Neural cell (in vitro differentiated cells): ENCODE results near the gene BORCS5. TPM values are rescaled to one million over a fixed set of nuclear protein-coding genes. Genes with fewer than 3 reads are reported as not detected.
"Not testable (repeated sequence)": the region's sequence is repeated elsewhere in the genome, so short reads cannot be mapped to it uniquely, and the experiment has no call there.

Experiments
- H2AFZ ChIP-seq: fragments of 200-600, 300-800 bp; sonication (generic), shearing (Covaris generic); 2 replicates; pipeline ENCODE4 v1.6.0; 2014; ENCODE audit warnings: low read depth, mild to moderate bottlenecking, antibody characterized with exemption, low read length, moderate library complexity
- H3F3A ChIP-seq: fragments of 200-600 bp; shearing (Covaris generic); 2 replicates; pipeline ENCODE4 v1.6.1; 2016; ENCODE audit warnings: mild to moderate bottlenecking, moderate library complexity, mixed read lengths, antibody characterized with exemption, low read length; ENCODE audit not compliant: insufficient read depth, poor library complexity, severe bottlenecking
- H3K27ac ChIP-seq: fragments of 200-600, 300-800 bp; sonication (generic), shearing (Covaris generic); 2 replicates; pipeline ENCODE4 v1.5.1; 2014; ENCODE audit warnings: mild to moderate bottlenecking, low read length, moderate library complexity
- H3K27me3 ChIP-seq: fragments of 300-800, 200-600 bp; sonication (generic), shearing (Covaris generic); 2 replicates; pipeline ENCODE4 v1.6.0; 2014; ENCODE audit warnings: mild to moderate bottlenecking, low read depth, low read length, moderate library complexity; ENCODE audit not compliant: insufficient read depth
- H3K36me3 ChIP-seq: fragments of 300-800, 200-600 bp; sonication (generic), shearing (Covaris generic); 2 replicates; pipeline ENCODE4 v1.5.1; 2014; ENCODE audit warnings: mild to moderate bottlenecking, antibody characterized with exemption, low read length, moderate library complexity; ENCODE audit not compliant: insufficient read depth
- H3K4me2 ChIP-seq: fragments of 300-800, 200-600 bp; sonication (generic), shearing (Covaris generic); 2 replicates; pipeline ENCODE4 v1.6.0; 2014; ENCODE audit warnings: mild to moderate bottlenecking, low read length
- H3K4me3 ChIP-seq: fragments of 300-800, 200-600 bp; sonication (generic), shearing (Covaris generic); 2 replicates; pipeline ENCODE4 v1.5.1; 2014; ENCODE audit warnings: mild to moderate bottlenecking, low read length, moderate library complexity
- H3K79me2 ChIP-seq: fragments of 200-600 bp; shearing (Covaris generic); replicated peaks from 2 replicates; pipeline ENCODE4 v1.6.0; 2014; ENCODE audit warnings: mild to moderate bottlenecking, low read length, moderate library complexity; ENCODE audit not compliant: insufficient read depth
- H3K9ac ChIP-seq: fragments of 300-800, 200-600 bp; sonication (generic), shearing (Covaris generic); 2 replicates; pipeline ENCODE4 v1.6.1; 2016; ENCODE audit warnings: mild to moderate bottlenecking, low read length, mixed read lengths
- H3K9me2 ChIP-seq: fragments of 200-600 bp; shearing (Covaris generic); 2 replicates; pipeline ENCODE4 v1.6.1; 2016; ENCODE audit warnings: mild to moderate bottlenecking, low read length, mixed read lengths; ENCODE audit not compliant: insufficient read depth
- H3K9me3 ChIP-seq: fragments of 200-600, 300-800 bp; sonication (generic), shearing (Covaris generic); 2 replicates; pipeline ENCODE4 v1.6.1; 2016; ENCODE audit warnings: mild to moderate bottlenecking, mixed run types, low read length, moderate library complexity, mixed read lengths
- H4K20me1 ChIP-seq: fragments of 200-600 bp; shearing (Covaris generic); 2 replicates; pipeline ENCODE4 v1.6.1; 2016; ENCODE audit warnings: mild to moderate bottlenecking, mixed run types; ENCODE audit not compliant: insufficient read depth
- EP300 ChIP-seq: fragments of 450-650 bp; conservative IDR thresholded peaks from 2 replicates; pipeline ENCODE4 v1.6.1; 2014; ENCODE audit warnings: antibody characterized with exemption, mild to moderate bottlenecking, moderate library complexity; ENCODE audit not compliant: poor library complexity, severe bottlenecking
- EZH2 ChIP-seq: fragments of 200-600, 300-800 bp; shearing (Covaris generic), sonication (generic); IDR thresholded peaks from 2 replicates; pipeline ENCODE4 v1.6.1; 2014; ENCODE audit warnings: antibody characterized with exemption, low read length, borderline replicate concordance, mild to moderate bottlenecking; ENCODE audit not compliant: insufficient read depth, poor library complexity, severe bottlenecking
- MXI1 ChIP-seq: fragments of 450-650 bp; conservative IDR thresholded peaks from 2 replicates; pipeline ENCODE4 v1.6.1; 2014; ENCODE audit warnings: antibody characterized with exemption, mild to moderate bottlenecking; ENCODE audit not compliant: poor library complexity, severe bottlenecking
- POLR2AphosphoS5 ChIP-seq: IDR thresholded peaks from 2 replicates; pipeline ENCODE4 v1.6.1; 2012
- RAD21 ChIP-seq: fragments of 450-650 bp; conservative IDR thresholded peaks from 2 replicates; pipeline ENCODE4 v1.6.1; 2014; ENCODE audit warnings: antibody characterized with exemption, mild to moderate bottlenecking, moderate library complexity
- SMC3 ChIP-seq: fragments of 450-650 bp; conservative IDR thresholded peaks from 2 replicates; pipeline ENCODE4 v1.6.1; 2014; ENCODE audit warnings: antibody characterized with exemption, mild to moderate bottlenecking, moderate library complexity; ENCODE audit not compliant: poor library complexity
- TAF1 ChIP-seq: IDR thresholded peaks from 2 replicates; pipeline ENCODE4 v1.6.1; 2012; ENCODE audit warnings: low read depth
- polyA plus RNA-seq: library from polyadenylated mRNA; depleted of rRNA; stranded (reverse); fragments of >200 nt; gene quantifications from 2 replicates; pipeline ENCODE4 v1.2.3, GENCODE V29; 2014
- TF ChIP-seq, protein P1 (sequence below): IDR thresholded peaks from 2 replicates; pipeline ENCODE4 v1.6.1; 2012; ENCODE audit warnings: borderline replicate concordance
- TF ChIP-seq, protein P2 (sequence below): fragments of 450-650 bp; IDR thresholded peaks from 2 replicates; pipeline ENCODE4 v1.5.1; 2014; ENCODE audit warnings: antibody characterized with exemption, mild to moderate bottlenecking, moderate library complexity; ENCODE audit not compliant: poor library complexity, severe bottlenecking

Gene BORCS5
- polyA plus RNA-seq, 1 donor from 2014 or later: 14.2 TPM

GRCh38 chr12:12408265-12408690 is 51.4 kb downstream of the BORCS5 start:
- H3K27ac ChIP-seq: no peak overlapping the region
- no peaks in the 10 kb centered on the region for H3F3A ChIP-seq
- H3K9me3 ChIP-seq: no peaks in the 10 kb centered on the region
- H2AFZ ChIP-seq: no peak overlapping the region
- no peak overlapping the region for H3K4me3 ChIP-seq
- no peaks in the 10 kb centered on the region for H3K9me2 ChIP-seq
- no peak overlapping the region for H3K4me2 ChIP-seq
- H3K79me2 ChIP-seq: no peaks in the 10 kb centered on the region
- TF ChIP-seq, protein P1, sequence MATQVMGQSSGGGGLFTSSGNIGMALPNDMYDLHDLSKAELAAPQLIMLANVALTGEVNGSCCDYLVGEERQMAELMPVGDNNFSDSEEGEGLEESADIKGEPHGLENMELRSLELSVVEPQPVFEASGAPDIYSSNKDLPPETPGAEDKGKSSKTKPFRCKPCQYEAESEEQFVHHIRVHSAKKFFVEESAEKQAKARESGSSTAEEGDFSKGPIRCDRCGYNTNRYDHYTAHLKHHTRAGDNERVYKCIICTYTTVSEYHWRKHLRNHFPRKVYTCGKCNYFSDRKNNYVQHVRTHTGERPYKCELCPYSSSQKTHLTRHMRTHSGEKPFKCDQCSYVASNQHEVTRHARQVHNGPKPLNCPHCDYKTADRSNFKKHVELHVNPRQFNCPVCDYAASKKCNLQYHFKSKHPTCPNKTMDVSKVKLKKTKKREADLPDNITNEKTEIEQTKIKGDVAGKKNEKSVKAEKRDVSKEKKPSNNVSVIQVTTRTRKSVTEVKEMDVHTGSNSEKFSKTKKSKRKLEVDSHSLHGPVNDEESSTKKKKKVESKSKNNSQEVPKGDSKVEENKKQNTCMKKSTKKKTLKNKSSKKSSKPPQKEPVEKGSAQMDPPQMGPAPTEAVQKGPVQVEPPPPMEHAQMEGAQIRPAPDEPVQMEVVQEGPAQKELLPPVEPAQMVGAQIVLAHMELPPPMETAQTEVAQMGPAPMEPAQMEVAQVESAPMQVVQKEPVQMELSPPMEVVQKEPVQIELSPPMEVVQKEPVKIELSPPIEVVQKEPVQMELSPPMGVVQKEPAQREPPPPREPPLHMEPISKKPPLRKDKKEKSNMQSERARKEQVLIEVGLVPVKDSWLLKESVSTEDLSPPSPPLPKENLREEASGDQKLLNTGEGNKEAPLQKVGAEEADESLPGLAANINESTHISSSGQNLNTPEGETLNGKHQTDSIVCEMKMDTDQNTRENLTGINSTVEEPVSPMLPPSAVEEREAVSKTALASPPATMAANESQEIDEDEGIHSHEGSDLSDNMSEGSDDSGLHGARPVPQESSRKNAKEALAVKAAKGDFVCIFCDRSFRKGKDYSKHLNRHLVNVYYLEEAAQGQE: no peak
- TF ChIP-seq, protein P2, sequence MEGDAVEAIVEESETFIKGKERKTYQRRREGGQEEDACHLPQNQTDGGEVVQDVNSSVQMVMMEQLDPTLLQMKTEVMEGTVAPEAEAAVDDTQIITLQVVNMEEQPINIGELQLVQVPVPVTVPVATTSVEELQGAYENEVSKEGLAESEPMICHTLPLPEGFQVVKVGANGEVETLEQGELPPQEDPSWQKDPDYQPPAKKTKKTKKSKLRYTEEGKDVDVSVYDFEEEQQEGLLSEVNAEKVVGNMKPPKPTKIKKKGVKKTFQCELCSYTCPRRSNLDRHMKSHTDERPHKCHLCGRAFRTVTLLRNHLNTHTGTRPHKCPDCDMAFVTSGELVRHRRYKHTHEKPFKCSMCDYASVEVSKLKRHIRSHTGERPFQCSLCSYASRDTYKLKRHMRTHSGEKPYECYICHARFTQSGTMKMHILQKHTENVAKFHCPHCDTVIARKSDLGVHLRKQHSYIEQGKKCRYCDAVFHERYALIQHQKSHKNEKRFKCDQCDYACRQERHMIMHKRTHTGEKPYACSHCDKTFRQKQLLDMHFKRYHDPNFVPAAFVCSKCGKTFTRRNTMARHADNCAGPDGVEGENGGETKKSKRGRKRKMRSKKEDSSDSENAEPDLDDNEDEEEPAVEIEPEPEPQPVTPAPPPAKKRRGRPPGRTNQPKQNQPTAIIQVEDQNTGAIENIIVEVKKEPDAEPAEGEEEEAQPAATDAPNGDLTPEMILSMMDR: no peak
- no peak for TF ChIP-seq TAF1
- TF ChIP-seq EZH2: no peak
- no peak for TF ChIP-seq RAD21
- no peak for TF ChIP-seq EP300
- TF ChIP-seq SMC3: no peak
- TF ChIP-seq POLR2AphosphoS5: no peak
- TF ChIP-seq MXI1: no peak
- H3K36me3 ChIP-seq: no peaks in the 10 kb centered on the region
- no peaks in the 10 kb centered on the region for H4K20me1 ChIP-seq
- no peaks in the 10 kb centered on the region for H3K27me3 ChIP-seq
- H3K9ac ChIP-seq: no peak overlapping the region

DNA sequence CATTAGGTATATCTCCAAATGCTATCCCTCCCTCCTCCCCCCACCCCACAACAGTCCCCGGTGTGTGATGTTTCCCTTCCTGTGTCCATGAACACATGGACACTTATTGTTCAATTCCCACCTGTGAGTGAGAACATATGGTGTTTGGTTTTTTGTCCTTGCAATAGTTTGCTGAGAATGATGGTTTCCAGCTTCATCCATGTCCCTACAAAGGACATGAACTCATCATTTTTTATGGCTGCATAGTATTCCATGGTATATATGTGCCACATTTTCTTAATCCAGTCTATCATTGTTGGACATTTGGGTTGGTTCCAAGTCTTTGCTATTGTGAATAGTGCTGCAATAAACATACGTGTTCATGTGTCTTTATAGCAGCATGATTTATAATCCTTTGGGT is 52.5 kb downstream of the BORCS5 start:
- H3K4me2 ChIP-seq, H4K20me1 ChIP-seq, H3K27ac ChIP-seq, H3F3A ChIP-seq, H3K79me2 ChIP-seq, H3K9me3 ChIP-seq, H3K9ac ChIP-seq, H3K9me2 ChIP-seq, H3K4me3 ChIP-seq, H2AFZ ChIP-seq, H3K36me3 ChIP-seq, H3K27me3 ChIP-seq: not testable (repeated sequence)

DNA sequence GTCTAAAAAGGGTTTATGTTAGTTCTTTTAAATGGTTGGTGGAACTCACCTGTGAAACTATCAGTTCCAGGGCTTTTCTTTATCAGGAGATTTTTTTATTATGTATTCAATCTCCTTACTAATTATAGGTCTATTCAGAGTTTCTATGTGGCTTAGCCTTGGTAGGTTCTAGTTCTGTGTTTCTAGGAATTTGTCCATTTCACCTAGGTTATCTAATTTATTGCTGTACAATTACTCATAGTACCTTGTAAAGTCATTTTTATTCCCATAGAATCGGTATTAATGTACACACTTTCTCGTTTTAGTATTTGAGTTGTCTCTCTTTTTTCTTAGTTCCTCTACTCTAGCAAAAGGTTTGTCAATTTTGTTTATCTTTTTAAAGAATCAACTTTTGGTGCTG is 59.0 kb downstream of the BORCS5 start:
- H3K4me2 ChIP-seq: no peak overlapping the region
- H3K27ac ChIP-seq: no peak overlapping the region
- no peak overlapping the region for H3K9ac ChIP-seq
- H2AFZ ChIP-seq: no peak overlapping the region
- no peaks in the 10 kb centered on the region for H3K36me3 ChIP-seq
- no peaks in the 10 kb centered on the region for H4K20me1 ChIP-seq
- H3K9me3 ChIP-seq: no peaks in the 10 kb centered on the region
- TF ChIP-seq EZH2 (no peak), SMC3 (no peak), POLR2AphosphoS5 (no peak), EP300 (no peak)
- TF ChIP-seq, protein P2: no peak
- no peaks in the 10 kb centered on the region for H3K79me2 ChIP-seq
- H3F3A ChIP-seq: no peaks in the 10 kb centered on the region
- no peaks in the 10 kb centered on the region for H3K27me3 ChIP-seq
- no peak overlapping the region for H3K4me3 ChIP-seq
- H3K9me2 ChIP-seq: no peaks in the 10 kb centered on the region

DNA sequence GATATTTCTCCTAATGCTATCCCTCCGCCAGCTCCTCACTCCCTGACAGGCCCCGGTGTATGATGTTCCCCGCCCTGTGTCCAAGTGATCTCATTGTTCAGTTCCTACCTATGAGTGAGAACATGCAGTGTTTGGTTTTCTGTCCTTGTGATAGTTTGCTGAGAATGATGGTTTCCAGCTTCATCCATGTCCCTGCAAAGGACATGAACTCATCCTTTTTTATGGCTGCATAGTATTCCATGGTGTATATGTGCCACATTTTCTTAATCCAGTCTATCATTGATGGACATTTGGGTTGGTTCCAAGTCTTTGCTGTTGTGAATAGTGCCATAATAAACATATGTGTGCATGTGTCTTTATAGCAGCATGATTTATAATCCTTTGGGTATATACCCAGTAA is 62.3 kb downstream of the BORCS5 start:
- H3F3A ChIP-seq, H3K9me3 ChIP-seq, H3K27me3 ChIP-seq, H3K9ac ChIP-seq, H3K4me2 ChIP-seq, H2AFZ ChIP-seq, H3K79me2 ChIP-seq, H3K36me3 ChIP-seq, H3K27ac ChIP-seq, H3K9me2 ChIP-seq, H4K20me1 ChIP-seq, H3K4me3 ChIP-seq: not testable (repeated sequence)
